Brain pericyte (primary cell): ENCODE measurements around the gene HOXD1.

Experiments
- DNase-seq: peaks from one replicate; pipeline ENCODE4 v3.0.0-alpha.2; 2012; ENCODE audit warnings: low read depth, low spot score

HOXD1 gene

DNA sequence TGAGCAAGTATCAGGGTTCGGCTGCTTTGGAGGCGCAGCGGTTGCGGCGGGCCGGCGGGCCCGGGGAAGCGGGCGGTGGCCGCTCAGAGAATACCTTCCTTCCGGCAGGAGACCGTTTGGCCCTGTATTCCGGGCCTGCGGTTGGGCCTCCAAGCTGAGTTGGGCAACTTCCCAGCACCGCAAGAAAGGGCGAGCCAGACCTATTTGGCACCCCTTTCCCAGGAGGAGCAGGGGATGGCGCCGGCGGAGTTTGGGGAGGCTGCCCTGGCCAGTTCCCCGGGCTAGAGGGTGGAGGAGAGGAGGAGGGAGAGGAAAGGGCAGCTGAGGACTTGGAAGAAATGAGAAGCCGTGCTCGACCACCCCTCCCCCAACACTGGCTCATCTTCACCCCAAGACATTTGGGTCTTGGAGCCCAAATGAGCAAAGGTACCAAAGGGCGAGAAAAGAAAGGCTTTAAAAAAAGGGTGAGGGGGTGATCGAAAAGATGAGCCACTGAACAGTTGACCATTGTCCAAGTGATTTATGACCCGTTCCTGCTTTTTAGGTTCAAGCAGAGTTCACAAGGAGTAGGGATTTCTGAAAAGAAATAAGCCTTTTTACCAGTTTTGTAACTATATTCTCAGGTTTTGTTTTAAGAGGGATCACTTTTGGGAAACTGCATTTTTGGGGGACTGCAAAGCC, 23.0 kb upstream of the HOXD1 start:
- DNase-seq: no peak

DNA sequence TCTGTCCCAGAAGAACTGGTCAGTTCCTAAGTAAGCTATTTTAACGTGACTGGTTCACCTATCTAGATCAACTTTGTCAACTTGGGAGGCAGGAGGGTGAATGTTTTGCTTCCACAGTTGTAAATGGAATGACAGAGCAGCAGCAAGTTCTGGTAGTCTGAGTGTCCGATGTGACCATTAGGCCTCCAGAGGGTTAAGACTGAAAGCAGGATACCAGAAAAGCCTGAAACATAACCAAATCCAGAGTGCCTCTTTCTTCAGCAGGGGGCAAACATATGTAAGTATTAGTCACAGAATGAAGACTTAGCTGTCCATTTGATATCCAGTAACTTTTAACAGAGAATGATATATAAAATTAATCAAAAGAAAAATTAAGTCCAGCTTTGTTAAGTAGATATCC, 22.2 kb upstream of the HOXD1 start:
- DNase-seq: no peak

DNA sequence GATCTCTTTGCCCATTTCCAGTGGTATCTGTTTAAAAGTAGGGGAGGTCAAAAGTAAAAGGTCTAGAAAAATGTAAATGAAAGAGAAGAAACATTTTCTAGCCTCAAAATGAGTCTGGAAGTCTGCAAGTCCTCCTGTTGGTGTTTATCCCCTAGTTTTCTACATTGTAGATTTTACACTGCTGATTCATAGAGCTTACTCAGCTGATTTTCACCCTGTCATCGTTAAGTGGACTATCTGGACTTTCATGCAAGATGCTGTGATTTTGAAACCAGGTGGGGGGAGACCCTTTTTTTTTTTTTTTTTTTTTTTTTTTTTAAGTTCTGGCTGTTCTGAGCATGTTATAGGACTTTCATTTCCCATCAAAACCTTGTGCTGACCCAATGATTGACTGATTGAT, 21.1 kb upstream of the HOXD1 start:
- DNase-seq: no peak

DNA sequence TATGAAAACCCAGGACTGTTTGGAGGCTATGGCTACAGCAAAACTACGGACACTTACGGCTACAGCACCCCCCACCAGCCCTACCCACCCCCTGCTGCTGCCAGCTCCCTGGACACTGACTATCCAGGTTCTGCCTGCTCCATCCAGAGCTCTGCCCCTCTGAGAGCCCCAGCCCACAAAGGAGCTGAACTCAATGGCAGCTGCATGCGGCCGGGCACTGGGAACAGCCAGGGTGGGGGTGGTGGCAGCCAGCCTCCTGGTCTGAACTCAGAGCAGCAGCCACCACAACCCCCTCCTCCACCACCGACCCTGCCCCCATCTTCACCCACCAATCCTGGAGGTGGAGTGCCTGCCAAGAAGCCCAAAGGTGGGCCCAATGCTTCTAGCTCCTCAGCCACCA, 19.3 kb upstream of the HOXD1 start:
- DNase-seq: no peak

DNA sequence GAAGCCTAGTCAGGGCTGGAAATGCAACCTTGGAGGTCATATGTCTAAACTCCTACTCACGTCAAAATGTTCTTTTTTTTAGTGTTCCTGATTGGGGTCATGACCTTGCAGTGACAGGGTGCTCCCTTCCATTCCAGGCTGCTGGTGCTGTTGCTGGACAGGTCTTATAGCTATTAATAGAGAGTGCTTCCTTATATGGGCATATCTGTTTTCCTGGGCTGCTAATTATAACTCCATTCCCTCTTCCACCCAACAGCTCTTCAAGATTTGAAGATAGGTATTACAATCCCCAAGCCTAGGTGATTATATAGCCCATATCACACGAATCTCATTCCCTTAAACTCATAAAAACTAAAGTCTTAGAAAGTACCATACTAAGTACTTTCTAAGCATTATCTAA, 18.8 kb upstream of the HOXD1 start:
- DNase-seq: no peak

DNA sequence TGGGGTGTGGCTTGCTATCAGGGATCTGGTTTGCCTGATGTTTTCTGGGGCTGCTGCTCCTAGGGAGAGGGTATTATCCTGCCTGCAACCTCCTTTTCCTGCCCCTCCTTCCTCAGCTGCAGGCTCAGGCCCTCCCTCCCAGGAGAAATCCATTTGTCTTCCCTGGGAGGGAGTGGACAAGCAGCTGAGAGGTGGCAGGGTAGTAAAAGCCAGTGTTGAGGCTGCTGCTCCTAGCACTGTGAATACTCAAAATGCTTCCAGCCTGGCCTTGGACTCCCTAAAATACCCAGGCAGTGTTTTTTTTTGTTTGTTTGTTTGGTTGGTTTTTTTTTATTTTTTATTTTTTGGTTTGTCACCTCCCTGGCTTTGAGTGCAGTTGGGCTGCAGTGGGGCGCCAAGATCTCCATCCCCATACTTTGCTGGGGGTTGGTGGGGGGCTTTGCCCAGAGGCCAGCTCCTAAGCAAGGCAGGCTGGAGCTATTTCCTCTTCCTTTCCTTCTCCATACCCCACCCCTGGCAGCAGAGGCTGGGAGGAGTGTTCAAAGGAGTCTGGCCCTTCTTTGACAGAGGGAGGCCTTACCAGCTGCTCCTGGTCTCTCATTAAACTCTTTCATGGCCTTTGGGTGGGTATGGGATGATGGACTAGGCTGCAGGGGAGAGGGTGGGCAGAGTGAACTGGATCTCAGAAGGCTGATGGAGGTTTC, 17.7 kb upstream of the HOXD1 start:
- no peak for DNase-seq

DNA sequence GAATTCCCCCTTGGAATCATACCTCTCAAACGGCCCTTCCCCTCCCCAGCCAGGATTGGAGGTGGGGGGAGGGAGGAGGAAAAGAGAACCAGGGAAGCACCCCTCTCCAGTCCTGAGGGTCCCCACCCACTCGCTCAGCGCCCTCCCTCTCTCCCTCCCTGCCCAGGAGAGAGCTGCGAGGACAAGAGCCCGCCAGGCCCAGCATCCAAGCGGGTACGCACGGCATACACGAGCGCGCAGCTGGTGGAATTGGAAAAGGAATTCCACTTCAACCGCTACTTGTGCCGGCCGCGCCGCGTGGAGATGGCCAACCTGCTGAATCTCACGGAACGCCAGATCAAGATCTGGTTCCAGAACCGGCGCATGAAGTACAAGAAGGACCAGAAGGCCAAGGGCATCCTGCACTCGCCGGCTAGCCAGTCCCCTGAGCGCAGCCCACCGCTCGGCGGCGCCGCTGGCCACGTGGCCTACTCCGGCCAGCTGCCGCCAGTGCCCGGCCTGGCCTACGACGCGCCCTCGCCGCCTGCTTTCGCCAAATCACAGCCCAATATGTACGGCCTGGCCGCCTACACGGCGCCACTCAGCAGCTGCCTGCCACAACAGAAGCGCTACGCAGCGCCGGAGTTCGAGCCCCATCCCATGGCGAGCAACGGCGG, 17.0 kb upstream of the HOXD1 start:
- DNase-seq: no peak

DNA sequence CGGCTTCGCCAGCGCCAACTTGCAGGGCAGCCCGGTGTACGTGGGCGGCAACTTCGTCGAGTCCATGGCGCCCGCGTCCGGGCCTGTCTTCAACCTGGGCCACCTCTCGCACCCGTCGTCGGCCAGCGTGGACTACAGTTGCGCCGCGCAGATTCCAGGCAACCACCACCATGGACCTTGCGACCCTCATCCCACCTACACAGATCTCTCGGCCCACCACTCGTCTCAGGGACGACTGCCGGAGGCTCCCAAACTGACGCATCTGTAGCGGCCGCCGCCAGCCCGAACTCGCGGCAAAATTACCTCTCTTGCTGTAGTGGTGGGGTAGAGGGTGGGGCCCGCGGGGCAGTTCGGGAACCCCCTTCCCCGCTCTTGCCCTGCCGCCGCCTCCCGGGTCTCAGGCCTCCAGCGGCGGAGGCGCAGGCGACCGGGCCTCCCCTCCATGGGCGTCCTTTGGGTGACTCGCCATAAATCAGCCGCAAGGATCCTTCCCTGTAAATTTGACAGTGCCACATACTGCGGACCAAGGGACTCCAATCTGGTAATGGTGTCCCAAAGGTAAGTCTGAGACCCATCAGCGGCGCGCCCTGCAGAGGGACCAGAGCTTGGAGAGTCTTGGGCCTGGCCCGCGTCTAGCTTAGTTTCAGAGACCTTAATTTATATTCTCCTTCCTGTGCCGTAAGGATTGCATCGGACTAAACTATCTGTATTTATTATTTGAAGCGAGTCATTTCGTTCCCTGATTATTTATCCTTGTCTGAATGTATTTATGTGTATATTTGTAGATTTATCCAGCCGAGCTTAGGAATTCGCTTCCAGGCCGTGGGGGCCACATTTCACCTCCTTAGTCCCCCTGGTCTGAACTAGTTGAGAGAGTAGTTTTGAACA, 16.2 kb upstream of the HOXD1 start:
- DNase-seq: no peak

DNA sequence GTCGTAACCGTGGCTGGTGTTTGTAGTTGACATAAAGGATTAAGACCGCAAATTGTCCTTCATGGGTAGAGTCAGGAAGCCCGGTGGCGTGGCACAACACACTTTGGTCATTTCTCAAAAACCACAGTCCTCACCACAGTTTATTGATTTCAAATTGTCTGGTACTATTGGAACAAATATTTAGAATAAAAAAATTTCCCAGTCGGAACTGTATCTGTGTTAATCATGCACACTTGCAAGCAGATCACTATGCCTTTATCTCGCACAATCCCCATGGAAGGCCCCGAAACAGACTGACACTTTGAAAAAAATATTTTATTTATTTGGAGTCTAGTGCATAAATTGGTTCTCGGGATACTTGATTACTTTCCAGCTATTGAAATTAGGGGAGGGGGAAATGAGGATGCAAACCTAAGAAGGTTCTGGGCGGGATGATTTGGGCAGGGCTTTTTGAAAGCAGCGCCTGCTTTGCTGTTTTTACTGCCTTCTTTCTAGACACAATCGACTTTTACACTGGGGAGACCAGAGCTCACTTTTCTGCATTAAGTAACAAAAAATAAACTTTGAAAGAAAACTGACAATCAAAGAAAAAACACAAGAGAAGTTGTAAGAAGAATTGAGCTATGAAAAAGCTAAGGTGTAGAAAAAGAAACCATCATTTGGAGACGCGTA, 15.4 kb upstream of the HOXD1 start:
- no peak for DNase-seq

DNA sequence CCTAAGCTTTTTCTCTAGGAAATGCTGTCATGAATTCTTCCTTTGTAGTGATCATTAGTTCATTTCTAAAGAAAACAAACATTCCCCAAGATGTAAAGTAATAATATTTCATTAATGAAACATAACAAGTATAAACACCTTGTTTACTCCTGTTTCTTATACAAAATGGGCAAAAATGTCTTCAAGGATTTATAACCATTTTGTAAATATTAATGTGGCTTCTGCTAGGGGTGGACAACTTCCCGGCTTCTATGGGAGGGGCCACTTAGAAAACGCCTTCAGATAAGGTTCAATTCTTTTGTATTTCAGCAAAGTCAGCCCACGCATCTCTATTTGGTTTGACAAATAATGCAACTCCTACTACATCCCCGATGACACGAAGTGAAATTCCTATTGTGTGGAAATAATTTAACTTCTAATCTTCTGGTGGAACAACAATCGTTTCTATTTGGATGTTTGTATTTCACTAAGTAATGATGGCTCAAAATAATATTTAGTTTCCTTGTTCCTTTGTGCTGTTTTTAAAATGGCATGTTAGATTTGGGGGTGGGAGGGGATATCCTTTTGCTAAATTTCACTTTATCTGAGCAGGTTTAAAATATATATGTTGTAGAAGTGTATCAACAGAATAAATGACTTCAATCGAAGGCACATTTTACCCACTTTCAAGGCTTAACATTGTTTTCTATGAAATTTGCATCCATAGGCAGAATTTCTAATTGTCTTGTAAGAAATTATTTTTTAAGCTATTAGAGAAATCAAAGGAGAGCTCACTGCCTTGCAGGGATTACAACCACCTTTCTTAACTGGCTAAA, 14.7 kb upstream of the HOXD1 start:
- DNase-seq: no peak

DNA sequence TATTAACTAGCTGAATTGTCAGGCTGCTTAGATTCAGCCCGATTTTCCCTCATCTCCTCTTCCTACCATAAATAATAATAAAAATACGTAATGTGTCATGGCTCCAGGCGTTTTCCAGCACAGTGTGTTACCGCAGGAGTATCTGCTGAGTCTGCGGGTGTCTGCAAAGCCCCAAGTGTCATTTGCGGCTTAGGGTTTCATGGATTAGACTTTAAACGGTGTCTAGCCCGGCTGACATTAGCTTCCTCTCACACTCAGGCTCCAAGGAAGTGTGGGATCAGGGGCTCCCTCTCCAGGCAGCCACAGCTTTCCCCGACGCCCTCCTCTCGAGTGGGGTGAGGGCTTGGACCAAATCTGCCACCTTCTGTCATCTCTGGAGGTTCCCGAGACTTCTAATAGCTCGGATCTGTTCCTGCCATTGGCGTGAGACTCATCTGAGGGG, 14.1 kb upstream of the HOXD1 start:
- no peak for DNase-seq

DNA sequence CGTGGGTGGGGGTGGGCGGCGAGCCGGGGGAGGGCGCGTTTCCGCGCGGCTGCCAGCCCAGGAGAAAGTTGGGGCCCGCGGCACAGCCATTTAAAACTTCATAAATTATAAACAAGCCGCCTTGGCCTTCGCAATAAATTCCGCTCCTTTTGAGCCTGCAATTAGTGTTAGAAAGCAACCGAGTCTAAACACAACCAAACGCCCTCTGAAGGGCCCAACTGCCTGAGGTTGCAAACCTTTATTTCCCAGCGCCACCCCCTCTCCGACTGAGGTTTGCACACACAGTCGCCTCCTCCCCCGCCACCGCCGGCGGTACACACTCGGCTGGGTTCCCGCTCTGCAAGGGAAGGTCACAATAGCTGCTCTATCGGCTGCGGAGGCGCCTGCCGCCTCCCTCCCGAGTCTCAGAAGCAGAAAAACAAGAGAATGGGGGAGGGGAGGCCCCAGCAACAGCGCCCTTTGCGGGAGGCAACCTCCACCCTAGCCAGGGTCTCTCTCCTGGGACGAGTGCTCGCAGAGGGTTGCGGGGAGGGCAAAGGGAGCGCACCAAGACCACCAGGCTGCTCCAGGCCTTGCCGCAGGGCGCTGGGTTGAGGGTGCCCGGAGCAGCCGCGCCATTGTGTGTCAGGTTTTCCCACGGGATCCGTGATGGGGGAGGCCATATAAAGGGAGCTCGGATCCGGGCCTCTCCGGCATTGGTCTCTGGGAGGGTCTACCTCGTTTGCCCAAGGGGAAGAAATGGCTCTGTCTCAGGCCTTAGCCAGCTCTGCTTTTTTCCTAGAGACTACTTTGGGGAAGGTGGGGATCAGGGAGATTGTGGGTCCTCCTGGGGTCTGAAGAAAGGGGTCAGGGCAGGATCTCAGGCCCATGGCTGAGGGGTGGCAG, 13.4 kb upstream of the HOXD1 start:
- DNase-seq: no peak

DNA sequence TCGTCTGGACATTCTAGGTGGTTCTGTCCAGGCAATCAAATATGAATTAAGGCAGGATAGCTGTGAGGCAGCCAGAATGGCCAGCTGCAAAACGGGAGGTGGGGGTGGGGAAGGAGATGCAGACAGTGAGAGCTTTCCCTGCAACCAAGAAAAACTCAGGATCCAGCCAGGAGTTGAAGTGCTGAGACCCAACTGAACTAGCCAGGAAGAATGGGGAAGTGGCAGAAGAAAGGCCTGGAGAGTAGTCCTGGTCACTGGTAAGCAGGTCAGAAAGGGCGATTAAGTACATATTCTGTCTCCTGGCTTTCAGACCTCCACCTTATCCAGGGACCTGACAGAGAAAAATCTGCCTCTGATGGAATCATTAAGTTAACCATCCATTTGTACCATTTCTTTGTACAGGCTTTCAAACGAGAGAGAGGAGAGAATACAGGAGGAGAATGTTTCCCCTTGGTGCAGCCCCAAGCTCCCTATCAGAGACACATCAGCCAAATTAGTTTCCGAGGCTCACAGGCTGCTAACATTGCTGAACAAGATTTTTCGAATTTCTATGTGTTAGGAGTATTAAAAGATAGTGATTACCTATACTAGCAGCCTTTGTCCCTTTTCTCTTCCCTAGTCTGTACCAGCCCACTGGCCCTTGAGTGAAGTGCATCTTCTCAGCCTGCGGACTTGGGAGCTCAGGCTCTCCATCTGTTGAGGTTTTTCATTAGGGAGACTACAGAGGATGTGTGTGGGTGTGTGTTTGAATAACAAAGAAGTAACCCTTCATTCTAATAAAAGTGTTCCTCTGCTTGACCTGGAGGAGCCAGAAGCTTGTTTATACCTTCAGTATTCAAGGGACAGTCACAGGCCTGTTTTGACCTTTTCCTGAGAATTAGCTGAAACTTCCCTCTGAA, 12.5 kb upstream of the HOXD1 start:
- DNase-seq: no peak

DNA sequence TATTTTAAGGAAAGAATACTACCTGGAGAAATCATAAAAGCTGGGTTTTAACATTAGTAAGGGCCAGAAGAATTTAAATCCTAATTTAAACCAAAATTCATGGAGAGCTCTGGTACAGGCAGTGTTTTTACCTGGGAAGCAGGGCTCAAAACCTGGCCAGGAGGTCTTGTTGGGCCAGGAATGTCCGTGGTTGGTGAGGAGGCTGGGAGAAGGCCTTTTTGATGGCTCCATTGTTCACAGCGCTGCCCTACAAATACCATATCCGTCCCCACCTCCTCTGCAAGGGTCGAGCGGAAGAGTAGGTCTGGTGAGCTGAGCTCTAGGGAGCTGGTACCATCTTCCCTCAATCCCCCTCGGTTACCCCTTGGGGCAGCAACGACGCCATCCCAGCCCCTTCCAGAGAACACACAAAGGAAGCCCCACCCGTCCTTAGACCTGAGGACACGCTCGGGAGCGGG, 10.9 kb upstream of the HOXD1 start:
- DNase-seq: no peak

DNA sequence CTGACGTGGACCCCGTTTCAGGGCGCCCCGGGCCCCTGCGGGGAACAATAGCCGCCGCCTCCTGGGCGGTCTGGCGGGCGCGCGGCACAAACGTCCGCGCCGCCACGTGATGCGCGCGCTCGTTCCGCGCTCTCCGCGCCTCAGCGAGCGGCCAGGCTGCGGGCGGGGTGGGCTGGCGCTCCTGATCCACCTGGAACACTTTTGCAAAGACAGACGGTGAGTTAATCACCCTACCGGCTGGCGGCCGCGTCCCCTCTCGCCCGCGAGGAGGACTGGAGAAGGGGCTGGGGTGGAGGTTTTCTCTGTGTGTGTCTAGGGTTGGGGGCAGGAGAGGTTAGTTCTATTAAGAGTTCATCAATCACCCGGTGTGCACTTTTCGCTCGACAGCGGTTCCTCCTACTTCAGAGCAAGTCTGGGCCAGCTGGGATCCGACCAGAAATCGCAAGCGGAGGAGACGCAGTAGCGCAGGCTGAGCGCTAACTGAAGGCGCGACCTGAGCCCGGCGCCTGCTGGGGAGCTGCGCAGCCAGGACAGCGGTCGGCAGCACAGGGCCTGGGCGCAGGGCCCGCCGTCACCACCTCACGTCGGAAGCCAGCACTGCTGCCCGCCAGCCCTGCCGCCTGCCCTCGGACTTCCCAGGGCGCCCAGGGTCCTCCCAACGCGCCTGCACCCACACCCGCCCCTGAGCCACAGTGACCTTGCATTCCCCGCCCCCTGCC, 10.3 kb upstream of the HOXD1 start:
- DNase-seq: no peak

DNA sequence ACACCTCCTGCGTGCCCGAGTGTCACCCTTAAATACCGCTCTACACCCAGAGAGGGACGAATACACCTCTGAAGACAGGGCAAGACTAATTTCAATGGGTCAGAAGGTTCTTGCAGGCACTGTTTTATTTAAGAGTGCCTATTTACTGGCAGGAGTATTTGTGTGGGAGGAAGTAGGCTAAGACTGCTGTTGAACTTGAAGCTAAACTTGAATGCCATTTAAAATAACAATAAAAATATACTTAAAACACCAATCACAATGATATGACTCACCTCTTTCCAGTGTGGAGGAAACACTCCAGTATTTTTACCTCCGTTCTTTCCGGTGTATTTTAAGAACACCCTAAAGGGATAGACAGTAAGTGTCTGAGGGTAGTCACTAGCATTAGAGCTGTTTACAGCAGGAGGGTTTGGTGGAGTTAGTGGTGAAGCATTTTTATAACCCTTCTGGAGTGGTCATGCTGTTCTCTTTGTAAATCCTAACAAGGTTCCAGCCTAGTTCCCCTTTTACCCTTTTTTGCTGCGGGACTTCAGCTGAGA, 9.6 kb upstream of the HOXD1 start:
- no peak for DNase-seq

DNA sequence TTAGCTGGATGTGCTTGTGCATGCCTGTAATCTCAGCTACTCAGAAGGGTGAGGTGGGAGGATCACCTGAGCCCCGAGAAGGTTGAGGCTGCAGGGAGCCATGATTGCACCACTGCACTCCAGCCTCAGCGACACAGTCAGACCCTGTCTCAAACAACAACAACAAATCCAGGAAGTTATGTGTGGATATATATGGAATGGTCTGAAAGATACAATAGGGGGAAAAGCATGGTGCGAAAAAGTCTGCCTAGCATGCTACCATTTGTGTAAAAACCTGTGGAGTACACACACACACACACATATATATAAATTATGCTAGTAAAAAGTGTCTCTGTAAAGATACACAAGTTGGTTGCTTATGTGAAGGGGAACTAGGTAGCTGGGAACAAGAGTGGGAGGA, 6.9 kb upstream of the HOXD1 start:
- no peak for DNase-seq

DNA sequence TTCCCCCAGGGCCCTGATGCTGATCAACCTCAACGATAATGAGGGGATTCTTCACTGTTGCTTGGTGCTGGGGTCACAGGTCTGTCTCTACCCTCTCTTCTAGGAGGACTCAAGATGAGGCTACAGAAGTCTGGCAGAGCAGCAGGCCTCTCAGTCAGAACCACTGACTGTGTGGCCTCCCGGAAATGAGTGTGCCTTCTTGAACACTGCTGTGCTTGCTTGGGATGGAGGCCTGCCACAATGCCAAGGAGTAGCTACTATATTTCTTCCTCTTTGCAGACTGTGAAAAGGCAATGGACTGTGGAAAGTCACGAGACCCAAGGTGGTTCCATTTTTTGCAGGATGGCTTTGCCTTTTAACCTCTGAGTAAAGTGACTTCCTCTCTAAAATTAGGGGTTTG, 5.8 kb upstream of the HOXD1 start:
- no peak for DNase-seq
